ENCODE measurements around the gene ZC3H18. TPM values are rescaled to one million over a fixed set of nuclear protein-coding genes. Genes with fewer than 3 reads are reported as not detected.

The ZC3H18 gene
- total and polyA plus RNA-seq, 10 of the 15 experiments (the other 5 are each of a cell fraction or from before 2014, with no cell fraction given) = 1.0 to 58.3 (median 22.4) TPM

GRCh38 chr16:88539261-88539651, 30.9 kb upstream of the ZC3H18 start:
- H3K27me3 ChIP-seq (replicated peaks in 1 of 2; ENCODE audit: control insufficient read depth in 2 of 2, insufficient read depth in 2 of 2, low read length in 1 of 2) = no peaks in the 10 kb centered on the region; a peak in 1 of 4 replicates
- no peaks in the 10 kb centered on the region for H4K20me1 ChIP-seq (ENCODE audit: control insufficient read depth, insufficient read depth)
- peaks cover 4% of the 10 kb centered on the region; the same call in 1 of the 2 replicates for H3K79me2 ChIP-seq (ENCODE audit: control insufficient read depth, insufficient read depth, low read length)
- FAIRE-seq (no peak), DNase-seq (ENCODE audit: low read depth, low spot score) (no peak), ATAC-seq (no peak)
- no peak overlapping the region for H3K27ac ChIP-seq (ENCODE audit: control insufficient read depth, insufficient read depth)
- H2AFZ ChIP-seq (ENCODE audit: control insufficient read depth, low read depth, low read length) = no peak overlapping the region
- H3K4me1 ChIP-seq (ENCODE audit: control insufficient read depth, insufficient read depth, low read length) = peaks cover 5% of the 10 kb centered on the region
- BruUV-seq (replicated peaks) = no TSS peak
- no peak overlapping the region for H3K4me3 ChIP-seq
- intact Hi-C loops (cut with micrococcal nuclease; ENCODE audit: unreplicated experiment) (no loop called here), in situ Hi-C loops (cut with MboI) (no loop called here)
- 15% methylated on average over 12 of the region's 12 CpGs for WGBS (ENCODE audit: insufficient coverage, insufficient replicate concordance, low lambda C conversion rate, missing lambda C conversion rate)
- H3K9ac ChIP-seq (ENCODE audit: control insufficient read depth, insufficient read depth, low read length) = no peak overlapping the region
- SMC1A ChIA-PET (ENCODE audit: uncharacterized antibody, unreplicated experiment) = no interaction called here
- no peak overlapping the region for H3K4me2 ChIP-seq (ENCODE audit: control insufficient read depth, insufficient read depth)
- CTCF ChIA-PET = no interaction called here
- H3K36me3 ChIP-seq (ENCODE audit: control insufficient read depth in 2 of 2, insufficient read depth in 2 of 2, low read length in 1 of 2) = no peaks in the 10 kb centered on the region
- TF ChIP-seq FOXK2 (IDR thresholded peaks at IDR 0.05) = no peak
- TF ChIP-seq CEBPB (IDR thresholded peaks at IDR 0.05; ENCODE audit: borderline replicate concordance in 1 of 2, low read depth in 2 of 2, low read length in 2 of 2) = no peak
- TF ChIP-seq MAX (IDR thresholded peaks at IDR 0.05; ENCODE audit: low read depth, low read length) = no peak
- no peak for TF ChIP-seq NFIC (IDR thresholded peaks at IDR 0.05; ENCODE audit: low read depth, low read length)
- TF ChIP-seq NR2F1 (conservative IDR thresholded peaks at IDR 0.05) = no peak
- TF ChIP-seq POLR2A (IDR thresholded peaks at IDR 0.05; ENCODE audit: low read depth, low read length) = no peak
- TF ChIP-seq ATF2 (IDR thresholded peaks at IDR 0.05; ENCODE audit: low read length) = no peak
- H3K9me3 ChIP-seq (replicated peaks; ENCODE audit: control insufficient read depth, insufficient read depth, low read length) = peaks cover 14% of the 10 kb centered on the region; the same call in 2 of the 3 replicates
- RAD21 ChIA-PET (ENCODE audit: unreplicated experiment) = no interaction called here
- POLR2A ChIA-PET = no interaction called here

All from GM12878 (cell line).